ENCODE measurements around the gene CYB5RL.

DNA sequence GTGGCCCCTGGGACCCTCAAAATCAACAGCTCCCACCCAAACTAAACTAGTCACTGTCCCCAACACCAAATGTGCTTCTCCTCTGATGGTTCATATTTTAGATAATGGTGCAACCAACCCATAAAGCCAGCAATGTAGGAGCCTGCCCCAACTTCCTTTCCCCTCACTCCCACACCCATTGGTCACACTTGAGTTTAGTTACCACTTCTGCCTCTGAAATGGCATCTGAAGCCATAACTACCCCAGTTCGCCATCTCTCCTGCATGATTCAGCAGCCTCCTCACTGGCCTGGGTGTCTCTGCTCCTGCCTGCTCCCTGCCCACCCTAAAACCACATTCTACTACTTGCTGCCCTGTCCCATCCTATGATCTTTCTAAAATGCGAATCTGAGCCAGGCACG, 43.6 kb downstream of the CYB5RL start:
- TF ChIP-seq POLR2A (IDR thresholded peaks at IDR 0.05; ENCODE audit: low read depth, low read length) (no peak), TAF1 (IDR thresholded peaks at IDR 0.05; ENCODE audit: low read depth, low read length) (no peak)

Data from GM12891 (cell line).